M059J (cell line): Measurements from ENCODE around the gene LRRC51. TPM values are rescaled to one million over a fixed set of nuclear protein-coding genes. Genes with fewer than 3 reads are reported as not detected.

Source experiments
- DNase-seq: peaks from one replicate; pipeline ENCODE4 v3.0.0-alpha.2; 2012; ENCODE audit warnings: low read depth
- total RNA-seq: library from RNA; depleted of rRNA; stranded (reverse); fragments of >200 nt; shearing (Covaris generic); gene quantifications from 2 replicates; pipeline ENCODE4 v1.2.3, GENCODE V29; 2014; rRNA removed

Gene LRRC51
- total RNA-seq, 1 experiment from 2014 or later, result 5.2 TPM

DNA sequence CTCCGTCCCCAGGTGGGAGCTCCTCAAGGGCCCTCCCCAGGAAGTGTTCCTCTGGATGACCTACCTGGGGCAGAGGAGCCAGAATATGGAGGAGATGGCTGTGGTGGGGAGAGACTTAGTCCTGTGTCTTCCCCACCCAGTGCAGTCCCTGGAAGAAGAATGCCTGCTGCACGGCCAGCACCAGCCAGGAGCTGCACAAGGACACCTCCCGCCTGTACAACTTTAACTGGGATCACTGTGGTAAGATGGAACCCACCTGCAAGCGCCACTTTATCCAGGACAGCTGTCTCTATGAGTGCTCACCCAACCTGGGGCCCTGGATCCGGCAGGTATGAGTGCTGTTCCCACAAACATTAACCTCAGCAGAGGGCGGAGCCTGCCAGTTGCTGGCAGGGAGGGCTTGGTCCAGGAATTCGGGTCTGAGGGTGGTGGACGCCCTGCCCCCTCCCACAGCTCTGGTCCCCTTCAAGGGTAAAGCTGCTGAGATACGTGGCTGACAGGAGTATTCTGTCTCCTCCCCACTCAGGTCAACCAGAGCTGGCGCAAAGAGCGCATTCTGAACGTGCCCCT lies 58.3 kb downstream of the LRRC51 start:
- DNase-seq, result no peak

DNA sequence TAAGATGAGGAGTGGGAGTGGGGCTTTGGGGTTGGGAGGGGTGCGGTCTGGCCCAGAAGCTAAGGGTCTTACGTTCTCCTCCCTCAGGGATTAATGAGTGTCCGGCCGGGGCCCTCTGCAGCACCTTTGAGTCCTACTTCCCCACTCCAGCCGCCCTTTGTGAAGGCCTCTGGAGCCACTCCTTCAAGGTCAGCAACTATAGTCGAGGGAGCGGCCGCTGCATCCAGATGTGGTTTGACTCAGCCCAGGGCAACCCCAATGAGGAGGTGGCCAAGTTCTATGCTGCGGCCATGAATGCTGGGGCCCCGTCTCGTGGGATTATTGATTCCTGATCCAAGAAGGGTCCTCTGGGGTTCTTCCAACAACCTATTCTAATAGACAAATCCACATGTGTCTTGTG lies 58.9 kb downstream of the LRRC51 start:
- no peak for DNase-seq

DNA sequence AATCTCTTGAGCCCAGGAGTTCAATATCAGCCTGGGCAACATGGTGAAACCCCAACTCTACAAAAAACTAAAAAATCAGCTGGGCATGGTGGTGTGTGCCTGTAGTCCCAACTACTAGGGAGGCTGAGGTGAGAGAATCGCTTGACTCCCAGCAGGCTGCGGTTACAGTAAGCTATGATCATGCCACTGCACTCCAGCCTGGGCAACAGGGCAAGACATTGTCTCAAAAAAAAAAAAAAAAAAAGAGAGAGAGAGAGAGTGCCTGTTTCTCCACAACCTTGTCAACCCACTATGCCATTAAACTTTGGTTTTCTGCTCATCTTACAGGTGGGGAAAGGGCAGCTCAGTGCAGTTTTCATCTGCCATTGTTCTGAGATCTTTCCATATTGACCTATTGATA lies 60.0 kb downstream of the LRRC51 start:
- peak; percentile 83 for DNase-seq

- peak; percentile 98 for DNase-seq
Measured at GRCh38 chr11:72141066-72141465, 60.4 kb downstream of the LRRC51 start.

DNA sequence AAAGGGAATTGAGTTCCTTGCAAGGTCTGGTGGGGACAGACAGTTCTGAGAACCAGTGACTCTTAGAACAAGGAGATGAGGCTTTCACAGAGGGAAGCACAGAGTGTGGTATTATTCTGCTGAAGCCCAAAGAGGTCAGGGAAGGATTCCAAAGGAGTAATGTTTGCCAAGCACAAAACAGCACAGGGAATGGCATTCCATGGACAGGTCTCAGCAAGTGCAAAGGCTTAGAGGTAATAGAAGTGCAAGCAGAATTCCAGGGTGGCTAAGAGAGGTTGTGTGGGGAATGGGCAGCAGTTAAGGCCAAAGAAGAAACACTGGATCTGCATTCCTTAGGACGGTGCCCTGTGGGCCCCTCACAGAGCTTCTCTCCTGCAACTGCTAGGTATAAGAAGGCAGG lies 61.4 kb downstream of the LRRC51 start:
- DNase-seq, result peak; percentile 61

- DNase-seq, result peak; percentile 44
Measured at GRCh38 chr11:72142543-72142942, 61.9 kb downstream of the LRRC51 start.

- peak; percentile 81 for DNase-seq
Measured at GRCh38 chr11:72144807-72145565, 64.3 kb downstream of the LRRC51 start.

Other genes starting within 250 kb of the LRRC51 start
- not detected in 2 replicates for gene DEFB108B, start 247.7 kb upstream of the LRRC51 start, total RNA-seq
- not detected in 2 replicates for gene DEFB131B, start 202.4 kb upstream of the LRRC51 start, total RNA-seq
- 2.8 and 10.8 TPM in 2 replicates for gene XNDC1N, start 152.3 kb upstream of the LRRC51 start, total RNA-seq
- gene RNF121, start 151.8 kb upstream of the LRRC51 start, total RNA-seq, result 30.8 and 33.4 TPM in 2 replicates
- 2.2 and 2.6 TPM in 2 replicates for gene IL18BP, start 81.9 kb upstream of the LRRC51 start, total RNA-seq
- gene NUMA1, start 308 bp upstream of the LRRC51 start, total RNA-seq, result 126 and 138 TPM in 2 replicates
- gene LAMTOR1, start 22.4 kb downstream of the LRRC51 start, total RNA-seq, result 114 TPM in 2 replicates
- gene TOMT, start 25.1 kb downstream of the LRRC51 start, total RNA-seq, result not detected in 2 replicates
- 36.3 and 40.1 TPM in 2 replicates for gene ANAPC15, start 31.8 kb downstream of the LRRC51 start, total RNA-seq
- 0.17 and 1.4 TPM in 2 replicates for gene FOLR3, start 54.9 kb downstream of the LRRC51 start, total RNA-seq
- 1.4 and 2.8 TPM in 2 replicates for gene FOLR1, start 111.3 kb downstream of the LRRC51 start, total RNA-seq
- not detected in 2 replicates for gene FOLR2, start 135.9 kb downstream of the LRRC51 start, total RNA-seq
- gene INPPL1, start 143.9 kb downstream of the LRRC51 start, total RNA-seq, result 31.8 and 55.5 TPM in 2 replicates
- not detected in 2 replicates for gene PHOX2A, start 163.3 kb downstream of the LRRC51 start, total RNA-seq